Neuronal stem cell (in vitro differentiated cells): ENCODE results near the gene RAD51B.

Experiments
- DNase-seq: peaks from one replicate; pipeline ENCODE4 v3.0.0-alpha.2; 2013; ENCODE audit warnings: low spot score
- H2AFZ ChIP-seq: one replicate; pipeline ENCODE4 v1.6.1; 2013; ENCODE audit warnings: mild to moderate bottlenecking, low read length, inconsistent platforms
- H2AK5ac ChIP-seq: 2 replicates; pipeline ENCODE4 v1.6.1; 2013; ENCODE audit warnings: low read depth, mild to moderate bottlenecking, inconsistent platforms, low read length, moderate library complexity, mixed read lengths
- H2BK120ac ChIP-seq: 2 replicates; pipeline ENCODE4 v1.6.1; 2013; ENCODE audit warnings: low read depth, mild to moderate bottlenecking, inconsistent platforms, low read length, moderate library complexity, mixed read lengths
- H2BK12ac ChIP-seq: one replicate; pipeline ENCODE4 v1.6.1; 2013; ENCODE audit warnings: low read length, inconsistent platforms
- H2BK15ac ChIP-seq: 2 replicates; pipeline ENCODE4 v1.6.1; 2013; ENCODE audit warnings: mild to moderate bottlenecking, low read length, inconsistent platforms, mixed read lengths
- H2BK5ac ChIP-seq: one replicate; pipeline ENCODE4 v1.6.1; 2013; ENCODE audit warnings: inconsistent platforms, mild to moderate bottlenecking, low read length, moderate library complexity
- H3K14ac ChIP-seq: one replicate; pipeline ENCODE4 v1.6.1; 2013; ENCODE audit warnings: low read length, inconsistent platforms
- H3K18ac ChIP-seq: 2 replicates; pipeline ENCODE4 v1.6.1; 2013; ENCODE audit warnings: low read length, inconsistent platforms
- H3K23ac ChIP-seq: 2 replicates; pipeline ENCODE4 v1.6.1; 2013; ENCODE audit warnings: low read depth, mild to moderate bottlenecking, mixed read lengths, low read length, inconsistent platforms; ENCODE audit not compliant: poor library complexity
- H3K27ac ChIP-seq: replicated peaks from 3 replicates; pipeline ENCODE4 v1.5.1; 2013; ENCODE audit warnings: low read length, inconsistent platforms
- H3K27me3 ChIP-seq, 3 experiments: 2 replicates each; pipeline ENCODE4 v1.6.1; 2013; ENCODE audit warnings: low read length in 3 of 3, mild to moderate bottlenecking in 2 of 3, inconsistent platforms in 1 of 3, low read depth in 1 of 3, mixed read lengths in 1 of 3, moderate library complexity in 1 of 3; ENCODE audit not compliant: control insufficient read depth in 3 of 3, insufficient read depth in 3 of 3
- H3K36me3 ChIP-seq, 2 donors: replicated peaks in 1 of 2; 2 replicates each; pipeline ENCODE4 v1.6.1; 2013; ENCODE audit warnings: low read length in 2 of 2; ENCODE audit not compliant: control insufficient read depth in 2 of 2, insufficient read depth in 2 of 2
- H3K4ac ChIP-seq: 2 replicates; pipeline ENCODE4 v1.6.1; 2013; ENCODE audit warnings: inconsistent platforms, mild to moderate bottlenecking, low read length, moderate library complexity
- H3K4me1 ChIP-seq, 2 donors: 1 replicate in 1 of 2; 2 replicates in 1 of 2; pipeline ENCODE4 v1.6.1; 2013; ENCODE audit warnings: low read length in 2 of 2, low read depth in 1 of 2; ENCODE audit not compliant: control insufficient read depth in 2 of 2, insufficient read depth in 1 of 2
- H3K4me2 ChIP-seq: one replicate; pipeline ENCODE4 v1.6.1; 2013; ENCODE audit warnings: mild to moderate bottlenecking, low read length, inconsistent platforms; ENCODE audit not compliant: insufficient read depth, poor library complexity, severe bottlenecking
- H3K4me3 ChIP-seq, 2 donors: 2 replicates each; pipeline ENCODE4 v1.5.1; 2013; ENCODE audit warnings: low read length in 2 of 2, mild to moderate bottlenecking in 2 of 2, inconsistent platforms in 1 of 2, moderate library complexity in 1 of 2
- H3K79me1 ChIP-seq: one replicate; pipeline ENCODE4 v1.6.1; 2013; ENCODE audit warnings: low read depth, mild to moderate bottlenecking, inconsistent platforms, low read length, moderate library complexity
- H3K9ac ChIP-seq: one replicate; pipeline ENCODE4 v1.6.1; 2013; ENCODE audit warnings: mild to moderate bottlenecking, low read depth, low read length, inconsistent platforms; ENCODE audit not compliant: poor library complexity
- H3K9me3 ChIP-seq, 2 donors: replicated peaks in 1 of 2; 2 replicates each; pipeline versions ENCODE3 to v1.6.1; 2013; ENCODE audit warnings: low read length in 2 of 2, mild to moderate bottlenecking in 2 of 2, inconsistent platforms in 1 of 2, low read depth in 1 of 2, mixed read lengths in 1 of 2, moderate library complexity in 1 of 2; ENCODE audit not compliant: control insufficient read depth in 2 of 2, insufficient read depth in 1 of 2
- H4K8ac ChIP-seq: one replicate; pipeline ENCODE4 v1.6.1; 2013; ENCODE audit warnings: low read depth, mild to moderate bottlenecking, inconsistent platforms, low read length, moderate library complexity
- H4K91ac ChIP-seq: one replicate; pipeline ENCODE4 v1.6.1; 2013; ENCODE audit warnings: low read length, low read depth, mild to moderate bottlenecking, inconsistent platforms; ENCODE audit not compliant: poor library complexity
- WGBS, 2 donors: extraction: QIAGEN DNeasy Blood & Tissue Kit; methylation state at CpG; one replicate each; pipeline ENCODE4 v1.1.7; 2013; ENCODE audit warnings: missing lambda C conversion rate in 2 of 2, mixed read lengths in 1 of 2; ENCODE audit not compliant: insufficient read length in 2 of 2, insufficient replicate concordance in 1 of 2; ENCODE audit errors: extremely low coverage in 2 of 2; 5-methylcytosine and 5-hydroxymethylcytosine counted together

The RAD51B gene

GRCh38 chr14:67900231-67900630 is 80.7 kb downstream of the RAD51B start:
- no peak overlapping the region for H2BK15ac ChIP-seq
- peaks cover 0 to 12% of the 10 kb centered on the region in 2 donors for H3K9me3 ChIP-seq
- H2BK120ac ChIP-seq: no peak overlapping the region
- H2AFZ ChIP-seq: no peak overlapping the region
- no peak overlapping the region for H4K8ac ChIP-seq
- H3K18ac ChIP-seq: no peak overlapping the region
- no peak overlapping the region for H3K14ac ChIP-seq
- H2BK5ac ChIP-seq: no peak overlapping the region
- DNase-seq: no peak
- no peaks in the 10 kb centered on the region for H3K79me1 ChIP-seq
- no CpG with 5 or more reads among the region's 1 CpG for WGBS, 2 donors
- H4K91ac ChIP-seq: no peak overlapping the region
- H3K4me3 ChIP-seq: no peak overlapping the region
- no peak overlapping the region for H3K23ac ChIP-seq
- no peak overlapping the region for H3K4me2 ChIP-seq
- H3K27ac ChIP-seq: no peak overlapping the region
- H2AK5ac ChIP-seq: no peak overlapping the region
- no peak overlapping the region for H3K4ac ChIP-seq
- no peaks in the 10 kb centered on the region for H3K36me3 ChIP-seq
- no peak overlapping the region for H2BK12ac ChIP-seq
- no peaks in the 10 kb centered on the region for H3K27me3 ChIP-seq
- no peak overlapping the region for H3K9ac ChIP-seq
- no peaks in the 10 kb centered on the region for H3K4me1 ChIP-seq

GRCh38 chr14:67908052-67908754 is 88.6 kb downstream of the RAD51B start:
- Histone ChIP-seq H2BK5ac (no peak overlapping the region), H3K4me1 (no peaks in the 10 kb centered on the region), H4K91ac (no peak overlapping the region), H3K4me3 (no peak overlapping the region), H3K27ac (no peak overlapping the region), H3K36me3 (no peaks in the 10 kb centered on the region), H2BK120ac (no peak overlapping the region), H3K27me3 (no peaks in the 10 kb centered on the region), H4K8ac (no peak overlapping the region), H3K18ac (no peak overlapping the region), H3K23ac (no peak overlapping the region), H2BK12ac (no peak overlapping the region), H3K4me2 (no peak overlapping the region), H3K14ac (no peak overlapping the region), H3K9ac (no peak overlapping the region), H3K4ac (no peak overlapping the region), H3K79me1 (no peaks in the 10 kb centered on the region), H2AFZ (no peak overlapping the region), H3K9me3 (peaks cover 0 to 6% of the 10 kb centered on the region in 2 donors), H2BK15ac (no peak overlapping the region), H2AK5ac (no peak overlapping the region)
- no peak for DNase-seq

- no peak overlapping the region for H3K23ac ChIP-seq
- H3K36me3 ChIP-seq: no peaks in the 10 kb centered on the region
- no peak overlapping the region for H3K14ac ChIP-seq
- no peak overlapping the region for H3K9ac ChIP-seq
- no peak overlapping the region for H3K4me3 ChIP-seq
- no peaks in the 10 kb centered on the region for H3K27me3 ChIP-seq
- no peak overlapping the region for H4K91ac ChIP-seq
- no peak overlapping the region for H3K18ac ChIP-seq
- H3K4me1 ChIP-seq: no peaks in the 10 kb centered on the region
- no peak overlapping the region for H4K8ac ChIP-seq
- no peak overlapping the region for H2AK5ac ChIP-seq
- no peak overlapping the region for H2AFZ ChIP-seq
- no peak overlapping the region for H3K27ac ChIP-seq
- no peak overlapping the region for H2BK15ac ChIP-seq
- H3K4me2 ChIP-seq: no peak overlapping the region
- H2BK5ac ChIP-seq: no peak overlapping the region
- H2BK120ac ChIP-seq: no peak overlapping the region
- no CpG with 5 or more reads among the region's 2 CpGs for WGBS, 2 donors
- H2BK12ac ChIP-seq: no peak overlapping the region
- H3K4ac ChIP-seq: no peak overlapping the region
- no peak for DNase-seq
- H3K79me1 ChIP-seq: no peaks in the 10 kb centered on the region
- H3K9me3 ChIP-seq: no peaks in the 10 kb centered on the region
Measured at GRCh38 chr14:67911562-67911961, 92.0 kb downstream of the RAD51B start.

- no CpG with 5 or more reads among the region's 4 CpGs for WGBS, 2 donors
Measured at GRCh38 chr14:67916430-67916829, 96.9 kb downstream of the RAD51B start.

More at GRCh38 chr14:67916430-67916829, 96.9 kb downstream of the RAD51B start:
- peaks cover 0 to 8% of the 10 kb centered on the region in 2 donors for H3K4me1 ChIP-seq
- no peak overlapping the region for H3K23ac ChIP-seq
- DNase-seq: no peak
- no peaks in the 10 kb centered on the region for H3K27me3 ChIP-seq
- H4K8ac ChIP-seq: no peak overlapping the region
- no peak overlapping the region for H4K91ac ChIP-seq
- H2BK120ac ChIP-seq: no peak overlapping the region
- H2AK5ac ChIP-seq: no peak overlapping the region
- no peak overlapping the region for H3K27ac ChIP-seq
- no peak overlapping the region for H3K4me2 ChIP-seq
- H3K9me3 ChIP-seq: no peaks in the 10 kb centered on the region
- H3K36me3 ChIP-seq: no peaks in the 10 kb centered on the region
- no peak overlapping the region for H2BK5ac ChIP-seq
- H2AFZ ChIP-seq: no peak overlapping the region
- no peak overlapping the region for H2BK12ac ChIP-seq
- no peak overlapping the region for H3K18ac ChIP-seq
- no peak overlapping the region for H3K4me3 ChIP-seq
- H3K14ac ChIP-seq: no peak overlapping the region
- H2BK15ac ChIP-seq: no peak overlapping the region
- no peak overlapping the region for H3K4ac ChIP-seq
- H3K79me1 ChIP-seq: no peaks in the 10 kb centered on the region
- H3K9ac ChIP-seq: no peak overlapping the region
